ENCODE results near the gene EIF4G2. TPM values are rescaled to one million over a fixed set of nuclear protein-coding genes. Genes with fewer than 3 reads are reported as not detected.

Gene EIF4G2
- total RNA-seq, 6 experiments from 2014 or later = 229 to 373 (median 302) TPM

GRCh38 chr11:10807493-10808234 lies 1.1 kb downstream of the EIF4G2 start:
- Histone ChIP-seq H3K9me3 (no peaks in the 10 kb centered on the region), H3K4me3 (peak overlapping the region; percentile 83 to 98 (median 85)), H3K4me1 (peaks cover 0 to 23% (median 10%) of the 10 kb centered on the region in 4 donors), H3K27me3 (no peaks in the 10 kb centered on the region), H3K36me3 (peaks cover 16 to 44% (median 39%) of the 10 kb centered on the region in 4 donors), H3K27ac (peak overlapping the region; percentile 95 to 99 (median 97))
- peak; percentile 15 to 33 (median 29) for ATAC-seq
- peak; percentile 71 to 78 (median 72) for DNase-seq
- WGBS (ENCODE audit: insufficient coverage, low coverage, low lambda C conversion rate, missing lambda C conversion rate) = under 1% methylated on average over 19 of the region's 39 CpGs
- TF ChIP-seq CTCF (IDR thresholded peaks at IDR 0.05) (no peak), POLR2A (IDR thresholded peaks at IDR 0.05) (no peak)
- intact Hi-C loops (cut with DNase I) = no loop called here

- Histone ChIP-seq H3K4me1 (peaks cover 0 to 23% (median 10%) of the 10 kb centered on the region in 4 donors), H3K27ac (no peak overlapping the region), H3K27me3 (no peaks in the 10 kb centered on the region), H3K36me3 (peaks cover 25 to 58% (median 51%) of the 10 kb centered on the region in 4 donors), H3K9me3 (no peaks in the 10 kb centered on the region), H3K4me3 (no peak overlapping the region)
- TF ChIP-seq CTCF (IDR thresholded peaks at IDR 0.05) (no peak), POLR2A (IDR thresholded peaks at IDR 0.05) (no peak)
- intact Hi-C loops (cut with DNase I) = no loop called here
- 92% methylated on average over 4 of the region's 4 CpGs for WGBS (ENCODE audit: insufficient coverage, low coverage, low lambda C conversion rate, missing lambda C conversion rate)
- DNase-seq (no peak), ATAC-seq (no peak)
Measured at GRCh38 chr11:10806206-10806605, 2.5 kb downstream of the EIF4G2 start.

GRCh38 chr11:10805741-10806140 lies 3.0 kb downstream of the EIF4G2 start:
- no peak for DNase-seq
- Histone ChIP-seq H3K4me3 (no peak overlapping the region), H3K4me1 (peaks cover 0 to 23% (median 10%) of the 10 kb centered on the region in 4 donors), H3K9me3 (no peaks in the 10 kb centered on the region), H3K27me3 (no peaks in the 10 kb centered on the region), H3K27ac (no peak overlapping the region), H3K36me3 (peaks cover 25 to 63% (median 55%) of the 10 kb centered on the region in 4 donors)
- intact Hi-C loops (cut with DNase I) = no loop called here
- WGBS (ENCODE audit: insufficient coverage, low coverage, low lambda C conversion rate, missing lambda C conversion rate) = 40% methylated on average over 8 of the region's 8 CpGs
- TF ChIP-seq CTCF (IDR thresholded peaks at IDR 0.05) (no peak), POLR2A (IDR thresholded peaks at IDR 0.05) (no peak)
- ATAC-seq = no peak

- H3K4me3 ChIP-seq = no peak overlapping the region
- intact Hi-C loops (cut with DNase I) = no loop called here
- H3K9me3 ChIP-seq = no peaks in the 10 kb centered on the region
- no peak for DNase-seq
- no peak for TF ChIP-seq CTCF (IDR thresholded peaks at IDR 0.05)
- H3K27me3 ChIP-seq = no peaks in the 10 kb centered on the region
- peaks cover 0 to 19% (median 8%) of the 10 kb centered on the region in 4 donors for H3K4me1 ChIP-seq
- 65% methylated on average over 6 of the region's 6 CpGs for WGBS (ENCODE audit: insufficient coverage, low coverage, low lambda C conversion rate, missing lambda C conversion rate)
- no peak overlapping the region for H3K27ac ChIP-seq
- no peak for ATAC-seq
- peaks cover 42 to 83% (median 72%) of the 10 kb centered on the region in 4 donors for H3K36me3 ChIP-seq
Measured at GRCh38 chr11:10803676-10804075, 5.0 kb downstream of the EIF4G2 start.

Measured in right lobe of liver (tissue), 6 donors.